Glomerular endothelial cell (primary cell): ENCODE measurements around the gene SYNPO. TPM values are rescaled to one million over a fixed set of nuclear protein-coding genes. Genes with fewer than 3 reads are reported as not detected.
A peak's percentile ranks its signal among the peaks of the same experiment; 100 is the strongest.

Experiments
- DNase-seq: peaks from one replicate; pipeline ENCODE4 v3.0.0-alpha.2; 2011; ENCODE audit warnings: low read depth, low spot score; ENCODE audit errors: extremely low read depth
- total RNA-seq: library from RNA; depleted of rRNA; stranded (reverse); fragments of >200 nt; gene quantifications from 2 replicates; pipeline ENCODE4 v1.2.3, GENCODE V29; 2015

The SYNPO gene
- total RNA-seq, 1 donor from 2014 or later = 123 TPM

- no peak for DNase-seq
These were observed 709 bp upstream of the SYNPO start for GRCh38 chr5:150639751-150640150.

- DNase-seq = peak; percentile 85
These were observed 628 bp downstream of the SYNPO start for GRCh38 chr5:150641006-150641570.

- DNase-seq = no peak
These were observed 1.5 kb downstream of the SYNPO start for GRCh38 chr5:150641824-150642566.

GRCh38 chr5:150642567-150642927, 2.1 kb downstream of the SYNPO start:
- DNase-seq = no peak

- no peak for DNase-seq
These were observed 2.7 kb downstream of the SYNPO start for GRCh38 chr5:150642991-150643710.

- no peak for DNase-seq
These were observed 3.6 kb downstream of the SYNPO start for GRCh38 chr5:150644058-150644457.

- no peak for DNase-seq
These were observed 4.1 kb downstream of the SYNPO start for GRCh38 chr5:150644514-150644913.

GRCh38 chr5:150645070-150645700, 4.7 kb downstream of the SYNPO start:
- DNase-seq = no peak

- no peak for DNase-seq
These were observed 7.1 kb downstream of the SYNPO start for GRCh38 chr5:150647275-150648251.

- DNase-seq = no peak
These were observed 8.0 kb downstream of the SYNPO start for GRCh38 chr5:150648294-150649107.

GRCh38 chr5:150649108-150650020, 8.9 kb downstream of the SYNPO start:
- DNase-seq = no peak

GRCh38 chr5:150650021-150651006, 9.9 kb downstream of the SYNPO start:
- no peak for DNase-seq

GRCh38 chr5:150651382-150651781, 10.9 kb downstream of the SYNPO start:
- no peak for DNase-seq

- DNase-seq = no peak
These were observed 11.6 kb downstream of the SYNPO start for GRCh38 chr5:150651924-150652671.

GRCh38 chr5:150653145-150653761, 12.8 kb downstream of the SYNPO start:
- no peak for DNase-seq
